NCI-H510A (cell line): ENCODE results near the gene PIAS2.
"Not testable (repeated sequence)": the region's sequence is repeated elsewhere in the genome, so short reads cannot be mapped to it uniquely, and the experiment has no call there.

Source experiments
- DNase-seq: peaks from one replicate; lab custom pipeline; 2025; lab: John Stamatoyannopoulos, UW

The PIAS2 gene

GRCh38 chr18:46917108-46917802, at the start of gene PIAS2, which contains the start of gene KATNAL2:
TSS of gene PIAS2 (minus strand) at chr18:46917507. CDS start at chr18:46917345, 162 bp downstream.
TSS of gene KATNAL2 (plus strand) at chr18:46917602. CDS start at chr18:46946873, 29,271 bp downstream.
- peak; percentile 37 for DNase-seq

GRCh38 chr18:46966266-46966665, 49.0 kb upstream of the PIAS2 start:
- DNase-seq, result not testable (repeated sequence)

GRCh38 chr18:46964579-46965293, 47.4 kb upstream of the PIAS2 start:
- DNase-seq, result not testable (repeated sequence)

- not testable (repeated sequence) for DNase-seq
Measured at GRCh38 chr18:46963656-46964578, 46.6 kb upstream of the PIAS2 start.

GRCh38 chr18:46958209-46958608, 40.9 kb upstream of the PIAS2 start:
- DNase-seq, result no peak

- no peak for DNase-seq
Measured at GRCh38 chr18:46953195-46953594, 35.9 kb upstream of the PIAS2 start.

GRCh38 chr18:46950064-46950656, 32.9 kb upstream of the PIAS2 start:
- no peak for DNase-seq

- peak; percentile 71 for DNase-seq
Measured at GRCh38 chr18:46946656-46947282, 29.5 kb upstream of the PIAS2 start.

- no peak for DNase-seq
Measured at GRCh38 chr18:46942646-46943045, 25.3 kb upstream of the PIAS2 start.

GRCh38 chr18:46939998-46940571, 22.8 kb upstream of the PIAS2 start:
- DNase-seq, result no peak

- no peak for DNase-seq
Measured at GRCh38 chr18:46939337-46939963, 22.1 kb upstream of the PIAS2 start.

GRCh38 chr18:46920653-46921052, 3.3 kb upstream of the PIAS2 start:
- DNase-seq, result no peak

- no peak for DNase-seq
Measured at GRCh38 chr18:46920067-46920466, 2.8 kb upstream of the PIAS2 start.

GRCh38 chr18:46917803-46918600, 695 bp upstream of the PIAS2 start:
- DNase-seq, result no peak

GRCh38 chr18:46916551-46917107, 678 bp downstream of the PIAS2 start:
- DNase-seq, result no peak

- DNase-seq, result no peak
Measured at GRCh38 chr18:46915800-46916550, 1.3 kb downstream of the PIAS2 start.

GRCh38 chr18:46910856-46911255, 6.5 kb downstream of the PIAS2 start:
- no peak for DNase-seq

GRCh38 chr18:46909497-46909896, 7.8 kb downstream of the PIAS2 start:
- no peak for DNase-seq

- no peak for DNase-seq
Measured at GRCh38 chr18:46903406-46903805, 13.9 kb downstream of the PIAS2 start.
